ENCODE data around the gene MEIKIN.

The MEIKIN gene

GRCh38 chr5:131792896-131793295, 152.6 kb downstream of the MEIKIN start:
- H3K27me3 ChIP-seq, result no peaks in the 10 kb centered on the region
- no peaks in the 10 kb centered on the region; the same call in 1 of the 2 replicates for H3K9me3 ChIP-seq
- no peaks in the 10 kb centered on the region for H3K4me1 ChIP-seq
- no peaks in the 10 kb centered on the region for H3K36me3 ChIP-seq
- TF ChIP-seq CTCF (IDR thresholded peaks at IDR 0.05; ENCODE audit: low read depth, low read length), result no peak
- DNase-seq, result no peak
- H3K4me3 ChIP-seq (ENCODE audit: low read depth, low read length), result no peak overlapping the region

- Histone ChIP-seq H3K36me3 (no peaks in the 10 kb centered on the region), H3K4me3 (ENCODE audit: low read depth, low read length) (no peak overlapping the region)
Measured at GRCh38 chr5:131791866-131792265, 153.6 kb downstream of the MEIKIN start.

GRCh38 chr5:131790550-131790949, 154.9 kb downstream of the MEIKIN start:
- Histone ChIP-seq H3K4me1 (no peaks in the 10 kb centered on the region), H3K36me3 (no peaks in the 10 kb centered on the region), H3K9me3 (no peaks in the 10 kb centered on the region; the same call in 1 of the 2 replicates), H3K4me3 (ENCODE audit: low read depth, low read length) (no peak overlapping the region), H3K27me3 (no peaks in the 10 kb centered on the region)
- no peak for TF ChIP-seq CTCF (IDR thresholded peaks at IDR 0.05; ENCODE audit: low read depth, low read length)
- no peak for DNase-seq

More at GRCh38 chr5:131791866-131792265, 153.6 kb downstream of the MEIKIN start:
- Histone ChIP-seq H3K9me3 (no peaks in the 10 kb centered on the region; the same call in 1 of the 2 replicates), H3K4me1 (no peaks in the 10 kb centered on the region), H3K27me3 (no peaks in the 10 kb centered on the region)
- no peak for TF ChIP-seq CTCF (IDR thresholded peaks at IDR 0.05; ENCODE audit: low read depth, low read length)
- no peak for DNase-seq

GRCh38 chr5:131789765-131790164, 155.7 kb downstream of the MEIKIN start:
- H3K4me3 ChIP-seq (ENCODE audit: low read depth, low read length), result no peak overlapping the region
- no peak for DNase-seq
- H3K9me3 ChIP-seq, result no peaks in the 10 kb centered on the region; the same call in 1 of the 2 replicates
- TF ChIP-seq CTCF (IDR thresholded peaks at IDR 0.05; ENCODE audit: low read depth, low read length), result no peak
- H3K36me3 ChIP-seq, result no peaks in the 10 kb centered on the region
- no peaks in the 10 kb centered on the region for H3K4me1 ChIP-seq
- no peaks in the 10 kb centered on the region for H3K27me3 ChIP-seq

GRCh38 chr5:131787736-131788135, 157.7 kb downstream of the MEIKIN start:
- Histone ChIP-seq H3K27me3 (no peaks in the 10 kb centered on the region), H3K4me1 (no peaks in the 10 kb centered on the region), H3K9me3 (no peaks in the 10 kb centered on the region; the same call in 1 of the 2 replicates), H3K36me3 (no peaks in the 10 kb centered on the region), H3K4me3 (ENCODE audit: low read depth, low read length) (no peak overlapping the region)
- no peak for DNase-seq
- TF ChIP-seq CTCF (IDR thresholded peaks at IDR 0.05; ENCODE audit: low read depth, low read length), result no peak

- TF ChIP-seq CTCF (IDR thresholded peaks at IDR 0.05; ENCODE audit: low read depth, low read length), result no peak
- H3K4me3 ChIP-seq (ENCODE audit: low read depth, low read length), result no peak overlapping the region
- DNase-seq, result no peak
- H3K9me3 ChIP-seq, result no peaks in the 10 kb centered on the region; the same call in 1 of the 2 replicates
- H3K27me3 ChIP-seq, result no peaks in the 10 kb centered on the region
- peaks cover 1% of the 10 kb centered on the region; the same call in 1 of the 2 replicates for H3K36me3 ChIP-seq
- H3K4me1 ChIP-seq, result no peaks in the 10 kb centered on the region
Measured at GRCh38 chr5:131786900-131787692, 158.4 kb downstream of the MEIKIN start.

Data from BE2C (cell line).